Fibroblast of lung (primary cell): ENCODE data around the gene IGFLR1. TPM values are rescaled to one million over a fixed set of nuclear protein-coding genes. Genes with fewer than 3 reads are reported as not detected.

Experiments used
- DNase-seq, 2 donors: peaks; one replicate each; pipeline versions ENCODE4 v3.0.0 to v3.0.0-alpha.2; 2010; ENCODE audit warnings: low read depth in 2 of 2
- H2AFZ ChIP-seq: 2 replicates; pipeline ENCODE4 v1.5.1; 2012; ENCODE audit warnings: low read length, control low read depth, inconsistent platforms
- H3K27ac ChIP-seq: 2 replicates; pipeline ENCODE4 v1.5.1; 2011; ENCODE audit warnings: low read length, control low read depth; ENCODE audit not compliant: insufficient read depth
- H3K27me3 ChIP-seq: 2 replicates; pipeline ENCODE4 v1.5.1; 2011; ENCODE audit warnings: mild to moderate bottlenecking, low read length; ENCODE audit not compliant: control insufficient read depth, insufficient read depth
- H3K36me3 ChIP-seq: 2 replicates; pipeline ENCODE4 v1.5.1; 2011; ENCODE audit warnings: low read length; ENCODE audit not compliant: control insufficient read depth, insufficient read depth
- H3K4me1 ChIP-seq: 2 replicates; pipeline ENCODE4 v1.5.1; 2011; ENCODE audit warnings: low read length; ENCODE audit not compliant: control insufficient read depth, insufficient read depth; ENCODE audit errors: extremely low read depth
- H3K4me2 ChIP-seq: 2 replicates; pipeline ENCODE4 v1.5.1; 2011; ENCODE audit warnings: low read length, control low read depth; ENCODE audit not compliant: insufficient read depth; ENCODE audit errors: extremely low read depth
- H3K4me3 ChIP-seq, 4 experiments: fragments of 200-600 bp in 1 of 4; sonication (generic) in 1 of 4; replicated peaks in 1 of 4; 2 replicates each; pipeline ENCODE4 v1.5.1; 2011 to 2016; ENCODE audit warnings: low read length in 4 of 4, low read depth in 3 of 4, mild to moderate bottlenecking in 3 of 4, control low read depth in 2 of 4, inconsistent platforms in 1 of 4, mixed read lengths in 1 of 4; ENCODE audit not compliant: insufficient read depth in 1 of 4; ENCODE audit errors: control extremely low read depth in 1 of 4
- H3K79me2 ChIP-seq: 2 replicates; pipeline ENCODE4 v1.5.1; 2012; ENCODE audit warnings: mild to moderate bottlenecking, low read length, inconsistent platforms; ENCODE audit not compliant: control insufficient read depth, insufficient read depth
- H3K9ac ChIP-seq: 2 replicates; pipeline ENCODE4 v1.5.1; 2011; ENCODE audit warnings: mild to moderate bottlenecking, low read length, control low read depth; ENCODE audit not compliant: insufficient read depth
- H3K9me3 ChIP-seq: 2 replicates; pipeline ENCODE4 v1.5.1; 2012; ENCODE audit warnings: low read depth, low read length; ENCODE audit not compliant: control insufficient read depth, insufficient read depth
- H4K20me1 ChIP-seq: 2 replicates; pipeline ENCODE4 v1.5.1; 2011; ENCODE audit warnings: low read length; ENCODE audit not compliant: control insufficient read depth, insufficient read depth; ENCODE audit errors: extremely low read depth
- CTCF ChIP-seq, 2 donors: IDR thresholded peaks in 1 of 2; conservative IDR thresholded peaks in 1 of 2; 1 replicate in 1 of 2; 2 replicates in 1 of 2; pipeline ENCODE4 v1.5.1; 2011 to 2012; ENCODE audit warnings: low read length in 2 of 2, control low read depth in 1 of 2, inconsistent platforms in 1 of 2, low read depth in 1 of 2, mild to moderate bottlenecking in 1 of 2
- EZH2 ChIP-seq: IDR thresholded peaks from 2 replicates; pipeline ENCODE4 v1.5.1; 2012; ENCODE audit warnings: low read length, control low read depth, mild to moderate bottlenecking; ENCODE audit errors: missing control alignments
- polyA plus RNA-seq, 2 donors: library from polyadenylated mRNA; depleted of rRNA in 1 of 2; stranded (reverse) in 1 of 2; unstranded in 1 of 2; fragments of >200 nt; gene quantifications; 2 replicates each; pipeline ENCODE4 v1.2.1, GENCODE V29; 2011 to 2012; ENCODE audit warnings: missing spikeins in 1 of 2
- total RNA-seq: library from RNA; depleted of rRNA; stranded (reverse); fragments of >200 nt; gene quantifications from 2 replicates; pipeline ENCODE4 v1.2.1, GENCODE V29; 2014

IGFLR1 gene
- total and polyA plus RNA-seq, 2 donors (not counting 1 experiment from before 2014, with no cell fraction given), result 0.17 to 0.75 TPM

- H3K4me3 ChIP-seq, result no peak overlapping the region
- no peak overlapping the region for H3K4me2 ChIP-seq
- no peaks in the 10 kb centered on the region for H3K9me3 ChIP-seq
- H3K36me3 ChIP-seq, result peaks cover 11% of the 10 kb centered on the region
- H3K4me1 ChIP-seq, result no peaks in the 10 kb centered on the region
- H4K20me1 ChIP-seq, result no peaks in the 10 kb centered on the region
- no peak overlapping the region for H2AFZ ChIP-seq
- TF ChIP-seq CTCF (conservative IDR thresholded peaks at IDR 0.05 in 1 of 2, IDR thresholded peaks at IDR 0.05 in 1 of 2; ENCODE audit: low read depth in 1 of 2, low read length in 2 of 2) (no peak), EZH2 (no peak)
- DNase-seq, result no peak
- H3K27ac ChIP-seq, result no peak overlapping the region
- no peaks in the 10 kb centered on the region for H3K27me3 ChIP-seq
- no peak overlapping the region for H3K9ac ChIP-seq
- H3K79me2 ChIP-seq, result no peaks in the 10 kb centered on the region
Measured at GRCh38 chr19:35767288-35768081, 25.2 kb upstream of the IGFLR1 start.

GRCh38 chr19:35766571-35767104 is 24.4 kb upstream of the IGFLR1 start:
- no peaks in the 10 kb centered on the region for H3K9me3 ChIP-seq
- no peak overlapping the region for H2AFZ ChIP-seq
- H3K4me2 ChIP-seq, result no peak overlapping the region
- no peak for DNase-seq
- no peaks in the 10 kb centered on the region for H3K79me2 ChIP-seq
- H3K4me1 ChIP-seq, result no peaks in the 10 kb centered on the region
- H3K36me3 ChIP-seq, result peaks cover 15% of the 10 kb centered on the region
- H4K20me1 ChIP-seq, result no peaks in the 10 kb centered on the region
- H3K27me3 ChIP-seq, result no peaks in the 10 kb centered on the region
- H3K4me3 ChIP-seq, result no peak overlapping the region
- no peak overlapping the region for H3K9ac ChIP-seq
- no peak for TF ChIP-seq EZH2
- TF ChIP-seq CTCF (conservative IDR thresholded peaks at IDR 0.05 in 1 of 2, IDR thresholded peaks at IDR 0.05 in 1 of 2; ENCODE audit: low read depth in 1 of 2, low read length in 2 of 2), result no peak
- no peak overlapping the region for H3K27ac ChIP-seq

- H2AFZ ChIP-seq, result no peak overlapping the region
- H3K27me3 ChIP-seq, result no peaks in the 10 kb centered on the region
- H3K9ac ChIP-seq, result no peak overlapping the region
- H3K27ac ChIP-seq, result no peak overlapping the region
- H3K79me2 ChIP-seq, result peaks cover 7% of the 10 kb centered on the region
- H3K4me1 ChIP-seq, result no peaks in the 10 kb centered on the region
- H3K36me3 ChIP-seq, result peaks cover 20% of the 10 kb centered on the region
- no peak for DNase-seq
- no peak for TF ChIP-seq EZH2
- no peak for TF ChIP-seq CTCF (conservative IDR thresholded peaks at IDR 0.05 in 1 of 2, IDR thresholded peaks at IDR 0.05 in 1 of 2; ENCODE audit: low read depth in 1 of 2, low read length in 2 of 2)
- no peak overlapping the region for H3K4me2 ChIP-seq
- no peak overlapping the region for H3K4me3 ChIP-seq
- no peaks in the 10 kb centered on the region for H4K20me1 ChIP-seq
- no peaks in the 10 kb centered on the region for H3K9me3 ChIP-seq
Measured at GRCh38 chr19:35764432-35765315, 22.4 kb upstream of the IGFLR1 start.
